ENCODE results near the gene CFL1. TPM values are rescaled to one million over a fixed set of nuclear protein-coding genes. Genes with fewer than 3 reads are reported as not detected.

CFL1 gene
- total and polyA plus RNA-seq, 5 donors = 285 to 470 (median 389) TPM

DNA sequence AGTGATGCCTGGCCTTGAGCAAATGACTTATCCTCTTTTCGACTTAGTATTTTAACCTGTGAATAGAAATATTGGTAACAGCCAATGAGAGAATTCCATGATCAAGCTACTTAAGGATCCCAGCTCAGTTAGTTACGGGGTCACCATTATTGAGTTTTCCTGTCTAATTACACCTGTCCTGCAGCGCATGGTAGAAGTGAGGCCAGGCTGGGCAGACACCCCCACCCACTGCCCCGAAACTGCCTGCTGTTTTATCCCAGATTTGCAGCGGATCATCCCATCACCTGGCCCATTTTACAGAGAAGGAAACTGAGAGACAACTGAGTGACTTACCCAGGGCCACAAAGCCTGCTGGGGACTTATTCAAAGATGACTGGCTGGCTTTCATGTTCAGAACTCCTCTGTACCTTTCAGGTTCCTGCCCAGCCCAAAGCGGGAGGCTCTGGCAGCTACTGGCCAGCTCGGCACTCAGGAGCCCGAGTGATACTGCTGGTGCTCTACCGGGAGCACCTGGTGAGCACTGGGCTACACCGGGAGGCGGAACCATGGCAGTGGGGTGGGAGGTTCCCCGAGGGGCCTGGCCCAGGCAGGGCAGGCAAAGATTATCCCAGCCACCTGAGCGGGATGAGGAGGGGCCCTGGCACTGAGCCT is 3.7 kb upstream of the CFL1 start:
- Histone ChIP-seq H3K9me3 (ENCODE audit: control insufficient read depth, low read length) (no peaks in the 10 kb centered on the region), H3K4me3 (ENCODE audit: low read length) (peak overlapping the region; percentile 61), H3K4me1 (ENCODE audit: control insufficient read depth, insufficient read depth, low read length) (peaks cover 5% of the 10 kb centered on the region), H3K27ac (ENCODE audit: low read length) (no peak overlapping the region), H3K27me3 (ENCODE audit: control insufficient read depth, insufficient read depth) (no peaks in the 10 kb centered on the region)
- ATAC-seq = no peak
- DNase-seq = peak; percentile 21 to 66 (median 41)
- intact Hi-C loops (cut with DNase I) = no loop called here
- WGBS = 85% methylated on average over 13 of the region's 13 CpGs

GRCh38 chr11:65861165-65861505 is 3.2 kb upstream of the CFL1 start:
- intact Hi-C loops (cut with DNase I) = no loop called here
- Histone ChIP-seq H3K27me3 (ENCODE audit: control insufficient read depth, insufficient read depth) (no peaks in the 10 kb centered on the region), H3K9me3 (ENCODE audit: control insufficient read depth, low read length) (no peaks in the 10 kb centered on the region), H3K27ac (ENCODE audit: low read length) (peak overlapping the region; percentile 99), H3K4me1 (ENCODE audit: control insufficient read depth, insufficient read depth, low read length) (peaks cover 5% of the 10 kb centered on the region), H3K4me3 (ENCODE audit: low read length) (peak overlapping the region; percentile 61)
- peak in 2 of 3 donors; percentile 22 to 67 for DNase-seq
- WGBS = 8% methylated on average over 14 of the region's 14 CpGs
- no peak for ATAC-seq

DNA sequence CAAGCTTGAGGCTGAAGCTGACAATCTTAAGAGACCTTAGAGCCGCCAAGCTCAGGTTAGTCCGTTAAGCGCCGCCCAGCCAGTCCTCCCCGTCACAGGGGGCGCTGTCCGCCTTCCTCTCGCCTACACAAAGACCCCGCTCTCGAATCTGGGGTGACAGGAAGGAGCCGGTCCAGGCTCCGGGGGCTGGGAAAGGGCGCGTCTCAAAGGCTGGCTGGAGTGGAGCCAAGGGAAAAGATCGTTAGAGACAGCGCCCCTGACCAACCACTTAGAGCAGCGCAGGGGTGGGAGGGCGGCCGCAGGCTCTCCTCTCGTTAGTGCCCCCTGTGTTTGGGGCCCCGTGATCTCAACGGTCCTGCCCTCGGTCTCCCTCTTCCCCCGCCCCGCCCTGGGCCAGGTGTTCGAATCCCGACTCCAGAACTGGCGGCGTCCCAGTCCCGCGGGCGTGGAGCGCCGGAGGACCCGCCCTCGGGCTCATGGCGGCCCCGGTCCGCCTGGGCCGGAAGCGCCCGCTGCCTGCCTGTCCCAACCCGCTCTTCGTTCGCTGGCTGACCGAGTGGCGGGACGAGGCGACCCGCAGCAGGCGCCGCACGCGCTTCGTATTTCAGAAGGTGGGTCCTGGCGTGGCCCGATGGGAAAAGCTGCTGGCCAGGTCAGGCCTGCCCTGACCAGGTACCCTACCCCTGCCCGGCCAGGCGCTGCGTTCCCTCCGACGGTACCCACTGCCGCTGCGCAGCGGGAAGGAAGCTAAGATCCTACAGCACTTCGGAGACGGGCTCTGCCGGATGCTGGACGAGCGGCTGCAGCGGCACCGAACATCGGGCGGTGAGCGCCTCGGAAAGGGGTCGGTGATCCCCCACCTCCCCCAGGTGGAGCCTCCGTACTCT is 2.5 kb upstream of the CFL1 start, which contains the start of gene MUS81:
MUS81 (plus strand) TSS at position 156 of the 887 bp plus-strand sequence; CDS start at position 477, 321 bp downstream.
- no peaks in the 10 kb centered on the region for H3K9me3 ChIP-seq (ENCODE audit: control insufficient read depth, low read length)
- peak; percentile 67 to 73 for ATAC-seq
- no peaks in the 10 kb centered on the region for H3K27me3 ChIP-seq (ENCODE audit: control insufficient read depth, insufficient read depth)
- WGBS = under 1% methylated on average over 78 of the region's 78 CpGs
- H3K4me3 ChIP-seq (ENCODE audit: low read length) = peak within 1 kb of the TSS; percentile 61
- DNase-seq = peak; percentile 98 to 99 (median 99)
- H3K27ac ChIP-seq (ENCODE audit: low read length) = peak within 1 kb of the TSS; percentile 99
- H3K4me1 ChIP-seq (ENCODE audit: control insufficient read depth, insufficient read depth, low read length) = peaks cover 5% of the 10 kb centered on the region
- intact Hi-C loops (cut with DNase I) = no loop called here

GRCh38 chr11:65859812-65860277 is 1.9 kb upstream of the CFL1 start:
- 1% methylated on average over 16 of the region's 16 CpGs for WGBS
- DNase-seq (no peak), ATAC-seq (no peak)
- H3K4me3 ChIP-seq (ENCODE audit: low read length) = peak overlapping the region; percentile 61
- intact Hi-C loops (cut with DNase I) = no loop called here
- H3K4me1 ChIP-seq (ENCODE audit: control insufficient read depth, insufficient read depth, low read length) = peaks cover 5% of the 10 kb centered on the region
- H3K27ac ChIP-seq (ENCODE audit: low read length) = peak overlapping the region; percentile 99
- H3K27me3 ChIP-seq (ENCODE audit: control insufficient read depth, insufficient read depth) = no peaks in the 10 kb centered on the region
- H3K9me3 ChIP-seq (ENCODE audit: control insufficient read depth, low read length) = no peaks in the 10 kb centered on the region

- H3K27ac ChIP-seq (ENCODE audit: low read length) = peak overlapping the region; percentile 99
- peaks cover 5% of the 10 kb centered on the region for H3K4me1 ChIP-seq (ENCODE audit: control insufficient read depth, insufficient read depth, low read length)
- intact Hi-C loops (cut with DNase I) = no loop called here
- DNase-seq = peak; percentile 100
- peak; percentile 84 for ATAC-seq
- H3K4me3 ChIP-seq (ENCODE audit: low read length) = peak overlapping the region; percentile 61
- H3K9me3 ChIP-seq (ENCODE audit: control insufficient read depth, low read length) = no peaks in the 10 kb centered on the region
- no peaks in the 10 kb centered on the region for H3K27me3 ChIP-seq (ENCODE audit: control insufficient read depth, insufficient read depth)
- under 1% methylated on average over 46 of the region's 46 CpGs for WGBS
Measured at GRCh38 chr11:65859095-65859811, 1.3 kb upstream of the CFL1 start.

- peak overlapping the region; percentile 99 for H3K27ac ChIP-seq (ENCODE audit: low read length)
- ATAC-seq = no peak
- H3K9me3 ChIP-seq (ENCODE audit: control insufficient read depth, low read length) = no peaks in the 10 kb centered on the region
- peaks cover 5% of the 10 kb centered on the region for H3K4me1 ChIP-seq (ENCODE audit: control insufficient read depth, insufficient read depth, low read length)
- no peaks in the 10 kb centered on the region for H3K27me3 ChIP-seq (ENCODE audit: control insufficient read depth, insufficient read depth)
- no peak for DNase-seq
- WGBS = under 1% methylated on average over 10 of the region's 10 CpGs
- H3K4me3 ChIP-seq (ENCODE audit: low read length) = peak overlapping the region; percentile 61
- intact Hi-C loops (cut with DNase I) = no loop called here
Measured at GRCh38 chr11:65858681-65859087, 704 bp upstream of the CFL1 start.

GRCh38 chr11:65857500-65857852 is 504 bp downstream of the CFL1 start:
- intact Hi-C loops (cut with DNase I) = no loop called here
- Histone ChIP-seq H3K27me3 (ENCODE audit: control insufficient read depth, insufficient read depth) (no peaks in the 10 kb centered on the region), H3K27ac (ENCODE audit: low read length) (peak overlapping the region; percentile 97), H3K9me3 (ENCODE audit: control insufficient read depth, low read length) (no peaks in the 10 kb centered on the region), H3K4me1 (ENCODE audit: control insufficient read depth, insufficient read depth, low read length) (peaks cover 5% of the 10 kb centered on the region), H3K4me3 (ENCODE audit: low read length) (peak overlapping the region; percentile 94)
- DNase-seq = peak in 2 of 3 donors; percentile 84 to 87
- WGBS = under 1% methylated on average over 49 of the region's 49 CpGs
- no peak for ATAC-seq

DNA sequence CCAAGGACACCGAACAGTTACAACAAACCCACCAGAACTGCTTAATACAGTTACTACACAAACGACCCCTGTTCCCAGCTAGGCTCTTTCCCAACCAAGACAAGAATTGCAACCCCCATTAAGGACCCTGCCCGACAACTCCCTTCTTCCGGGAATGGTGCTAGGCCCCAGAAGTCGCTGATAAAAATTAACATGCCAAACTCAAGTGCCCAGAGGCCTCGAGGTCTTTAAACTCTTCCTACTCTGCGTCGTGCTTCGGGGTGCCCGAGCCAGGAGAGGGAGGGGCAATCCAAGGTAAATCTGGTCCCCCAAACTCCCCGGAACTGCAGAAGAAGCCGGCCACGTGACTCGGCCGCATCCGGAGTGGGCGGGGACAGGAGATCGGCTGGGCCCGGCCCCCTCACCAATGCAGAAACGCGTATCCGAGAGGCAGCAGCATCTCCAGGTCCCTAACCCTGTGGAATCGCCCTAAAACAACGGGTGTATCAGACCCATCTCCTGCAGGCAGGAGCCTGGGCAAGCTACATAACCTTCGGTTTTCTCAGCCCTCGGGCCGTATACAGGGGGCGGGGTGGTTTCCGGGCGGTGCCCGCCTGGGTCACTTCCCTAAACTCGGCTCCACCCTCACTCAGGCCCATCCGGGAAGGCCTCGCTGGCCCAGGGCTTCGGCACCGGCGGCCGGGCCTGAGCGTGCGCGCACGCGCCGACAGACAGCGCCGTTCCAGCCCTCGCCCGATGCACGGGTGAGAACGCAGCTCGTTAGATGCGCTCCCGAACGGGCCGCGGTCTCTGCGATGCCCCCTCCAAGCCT is 1.1 kb downstream of the CFL1 start:
- WGBS = 1% methylated on average over 57 of the region's 57 CpGs
- intact Hi-C loops (cut with DNase I) = no loop called here

GRCh38 chr11:65855927-65856363 is 2.0 kb downstream of the CFL1 start:
- Histone ChIP-seq H3K27me3 (ENCODE audit: control insufficient read depth, insufficient read depth) (no peaks in the 10 kb centered on the region), H3K27ac (ENCODE audit: low read length) (no peak overlapping the region), H3K9me3 (ENCODE audit: control insufficient read depth, low read length) (no peaks in the 10 kb centered on the region), H3K4me1 (ENCODE audit: control insufficient read depth, insufficient read depth, low read length) (peaks cover 3% of the 10 kb centered on the region), H3K4me3 (ENCODE audit: low read length) (no peak overlapping the region)
- intact Hi-C loops (cut with DNase I) = no loop called here
- ATAC-seq = no peak
- 82% methylated on average over 15 of the region's 15 CpGs for WGBS
- peak; percentile 15 to 48 (median 34) for DNase-seq

More for the DNA sequence above, 1.1 kb downstream of the CFL1 start:
- Histone ChIP-seq H3K27ac (ENCODE audit: low read length) (peak overlapping the region; percentile 97), H3K4me1 (ENCODE audit: control insufficient read depth, insufficient read depth, low read length) (peaks cover 5% of the 10 kb centered on the region), H3K4me3 (ENCODE audit: low read length) (peak overlapping the region; percentile 94), H3K9me3 (ENCODE audit: control insufficient read depth, low read length) (no peaks in the 10 kb centered on the region), H3K27me3 (ENCODE audit: control insufficient read depth, insufficient read depth) (no peaks in the 10 kb centered on the region)
- peak; percentile 88 to 94 (median 93) for DNase-seq
- peak; percentile 46 to 50 for ATAC-seq
